ENCODE measurements around the gene RGS12. TPM values are rescaled to one million over a fixed set of nuclear protein-coding genes. Genes with fewer than 3 reads are reported as not detected.

RGS12 gene
- total RNA-seq, 1 experiment from 2014 or later, result 16.9 TPM

DNA sequence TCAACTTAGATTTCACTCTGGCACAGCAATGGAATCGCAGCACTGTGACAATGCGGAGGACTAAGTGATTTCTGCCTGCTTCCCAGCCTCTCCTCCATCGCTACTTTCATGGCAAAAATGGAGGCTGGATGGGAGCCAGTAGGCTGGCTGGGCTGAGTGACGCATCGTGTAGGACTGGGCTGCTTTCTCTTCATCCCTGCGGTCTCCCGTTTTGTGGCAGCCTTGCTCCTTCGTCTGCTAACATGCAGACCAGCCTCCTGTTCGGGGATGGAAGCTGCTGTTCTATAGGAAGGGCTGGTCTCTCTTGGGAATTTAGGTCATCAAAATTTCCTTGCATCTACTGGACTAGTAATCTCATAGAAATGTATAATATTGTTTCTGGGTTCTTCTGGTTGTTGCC lies 15.8 kb upstream of the RGS12 start:
- H2AFZ ChIP-seq (ENCODE audit: low read length), result no peak overlapping the region
- no peak overlapping the region for H3K4me3 Mint-ChIP-seq
- peaks cover 2 to 6% (median 3%) of the 10 kb centered on the region in 3 experiments; a peak in 4 of 7 replicates for H3K36me3 Mint-ChIP-seq (ENCODE audit: insufficient read depth in 1 of 3, low read depth in 3 of 3)
- no CpG with 5 or more reads among the region's 9 CpGs for WGBS (ENCODE audit: extremely low coverage, insufficient read length, low lambda C conversion rate)
- no peaks in the 10 kb centered on the region for H3K23me2 ChIP-seq (ENCODE audit: insufficient read length, low read depth, low read length, poor library complexity, severe bottlenecking)
- DNase-seq, result peak; percentile 28
- H2BK120ac ChIP-seq (ENCODE audit: low read depth, low read length, poor library complexity, severe bottlenecking), result no peak overlapping the region
- H3K79me1 ChIP-seq (ENCODE audit: insufficient read depth, low read depth, low read length, poor library complexity, severe bottlenecking), result no peaks in the 10 kb centered on the region
- H2AK5ac ChIP-seq (ENCODE audit: insufficient read length, low read length), result no peak overlapping the region
- H3K4me1 Mint-ChIP-seq, result no peaks in the 10 kb centered on the region
- no peaks in the 10 kb centered on the region for H4K20me1 ChIP-seq (ENCODE audit: control insufficient read depth, insufficient read depth, insufficient read length)
- no peak overlapping the region for H3K56ac ChIP-seq (ENCODE audit: insufficient read length, low read depth, low read length)
- H4K91ac ChIP-seq (ENCODE audit: insufficient read length, low read depth, low read length), result no peak overlapping the region
- no peak overlapping the region for H2BK12ac ChIP-seq (ENCODE audit: insufficient read length, low read depth, low read length)
- no peak overlapping the region for H4K8ac ChIP-seq (replicated peaks; ENCODE audit: insufficient read length, low read depth, low read length)
- no peak overlapping the region for H3K4me2 ChIP-seq (ENCODE audit: insufficient read depth, insufficient read length, low read length)
- H3K9me3 Mint-ChIP-seq, result peaks cover 7 to 9% of the 10 kb centered on the region in 2 experiments
- H2BK5ac ChIP-seq (ENCODE audit: insufficient read length, low read length), result no peak overlapping the region
- H4K5ac ChIP-seq (ENCODE audit: insufficient read length, low read depth, low read length), result no peak overlapping the region
- no peak overlapping the region for H3K27ac Mint-ChIP-seq
- no peaks in the 10 kb centered on the region for H3K27me3 ChIP-seq (ENCODE audit: insufficient read depth, low read length)
- no peak overlapping the region for H3K18ac ChIP-seq (ENCODE audit: insufficient read length, low read depth, low read length)
- H3K9me3 ChIP-seq (ENCODE audit: control insufficient read depth, low read depth, low read length), result no peaks in the 10 kb centered on the region
- H3K27me3 Mint-ChIP-seq (ENCODE audit: low read depth), result peaks cover 33% of the 10 kb centered on the region
- no peak overlapping the region for H3K23ac ChIP-seq (ENCODE audit: insufficient read length, low read depth, low read length)
- H3K79me2 ChIP-seq (ENCODE audit: insufficient read depth, low read length), result no peaks in the 10 kb centered on the region
- no peak overlapping the region for H3T11ph ChIP-seq (ENCODE audit: low read length)
- H2BK15ac ChIP-seq (ENCODE audit: low read depth, low read length), result no peak overlapping the region
- no peaks in the 10 kb centered on the region for H3K4me1 ChIP-seq (ENCODE audit: insufficient read depth, low read length)
- no peak overlapping the region for H3K27ac ChIP-seq (ENCODE audit: insufficient read length, low read depth, low read length)
- H3K4ac ChIP-seq (ENCODE audit: low read depth, low read length), result no peak overlapping the region
- H3K9ac ChIP-seq (ENCODE audit: extremely low read depth, insufficient read length, low read length), result no peak overlapping the region
- TF ChIP-seq, protein P1, sequence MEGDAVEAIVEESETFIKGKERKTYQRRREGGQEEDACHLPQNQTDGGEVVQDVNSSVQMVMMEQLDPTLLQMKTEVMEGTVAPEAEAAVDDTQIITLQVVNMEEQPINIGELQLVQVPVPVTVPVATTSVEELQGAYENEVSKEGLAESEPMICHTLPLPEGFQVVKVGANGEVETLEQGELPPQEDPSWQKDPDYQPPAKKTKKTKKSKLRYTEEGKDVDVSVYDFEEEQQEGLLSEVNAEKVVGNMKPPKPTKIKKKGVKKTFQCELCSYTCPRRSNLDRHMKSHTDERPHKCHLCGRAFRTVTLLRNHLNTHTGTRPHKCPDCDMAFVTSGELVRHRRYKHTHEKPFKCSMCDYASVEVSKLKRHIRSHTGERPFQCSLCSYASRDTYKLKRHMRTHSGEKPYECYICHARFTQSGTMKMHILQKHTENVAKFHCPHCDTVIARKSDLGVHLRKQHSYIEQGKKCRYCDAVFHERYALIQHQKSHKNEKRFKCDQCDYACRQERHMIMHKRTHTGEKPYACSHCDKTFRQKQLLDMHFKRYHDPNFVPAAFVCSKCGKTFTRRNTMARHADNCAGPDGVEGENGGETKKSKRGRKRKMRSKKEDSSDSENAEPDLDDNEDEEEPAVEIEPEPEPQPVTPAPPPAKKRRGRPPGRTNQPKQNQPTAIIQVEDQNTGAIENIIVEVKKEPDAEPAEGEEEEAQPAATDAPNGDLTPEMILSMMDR (conservative IDR thresholded peaks at IDR 0.05), result no peak
- no peak overlapping the region for H3K14ac ChIP-seq (ENCODE audit: insufficient read depth, low read length)
- H2BK20ac ChIP-seq (ENCODE audit: low read depth, low read length, poor library complexity, severe bottlenecking), result no peak overlapping the region

Data from H9 (cell line).